BE2C (cell line): ENCODE data around the gene PODNL1.

Experiments
- DNase-seq: peaks from one replicate; pipeline ENCODE4 v3.0.0-alpha.2; 2020
- H3K27me3 ChIP-seq: fragments of 250-450 bp; sonication (Bioruptor Pico); 2 replicates; pipeline ENCODE4 v1.5.1; 2020; ENCODE audit warnings: mild to moderate bottlenecking
- H3K36me3 ChIP-seq: fragments of 250-450 bp; sonication (Bioruptor Pico); 2 replicates; pipeline ENCODE4 v1.5.1; 2020; ENCODE audit warnings: mild to moderate bottlenecking
- H3K4me1 ChIP-seq: fragments of 250-450 bp; sonication (Bioruptor Pico); 2 replicates; pipeline ENCODE4 v1.5.1; 2020
- H3K4me3 ChIP-seq: 2 replicates; pipeline ENCODE4 v1.5.1; 2011; ENCODE audit warnings: low read depth, low read length
- H3K9me3 ChIP-seq: fragments of 250-450 bp; sonication (Bioruptor Pico); 2 replicates; pipeline ENCODE4 v1.5.1; 2020
- CTCF ChIP-seq: IDR thresholded peaks from 2 replicates; pipeline ENCODE4 v1.5.1; 2012; ENCODE audit warnings: mild to moderate bottlenecking, low read depth, low read length

The PODNL1 gene

GRCh38 chr19:13942023-13942684, 3.9 kb upstream of the PODNL1 start:
- Histone ChIP-seq H3K36me3 (no peaks in the 10 kb centered on the region), H3K9me3 (no peaks in the 10 kb centered on the region), H3K4me3 (no peak overlapping the region), H3K27me3 (no peaks in the 10 kb centered on the region), H3K4me1 (peaks cover 3% of the 10 kb centered on the region; the same call in 1 of the 2 replicates)
- no peak for TF ChIP-seq CTCF
- no peak for DNase-seq

- H3K27me3 ChIP-seq: no peaks in the 10 kb centered on the region
- no peak overlapping the region for H3K4me3 ChIP-seq
- DNase-seq: no peak
- H3K36me3 ChIP-seq: no peaks in the 10 kb centered on the region
- no peaks in the 10 kb centered on the region for H3K9me3 ChIP-seq
- TF ChIP-seq CTCF: no peak
- H3K4me1 ChIP-seq: peaks cover 3% of the 10 kb centered on the region; the same call in 1 of the 2 replicates
These were observed 527 bp downstream of the PODNL1 start for GRCh38 chr19:13937479-13938300.

GRCh38 chr19:13935765-13936510, 2.3 kb downstream of the PODNL1 start:
- TF ChIP-seq CTCF: no peak
- DNase-seq: peak; percentile 45
- Histone ChIP-seq H3K9me3 (no peaks in the 10 kb centered on the region), H3K27me3 (no peaks in the 10 kb centered on the region), H3K36me3 (no peaks in the 10 kb centered on the region), H3K4me1 (peaks cover 3% of the 10 kb centered on the region; the same call in 1 of the 2 replicates), H3K4me3 (no peak overlapping the region)

- H3K4me1 ChIP-seq: peaks cover 3% of the 10 kb centered on the region; the same call in 1 of the 2 replicates
- TF ChIP-seq CTCF: no peak
- no peak for DNase-seq
These were observed 3.5 kb downstream of the PODNL1 start for GRCh38 chr19:13934785-13935109.

GRCh38 chr19:13932911-13933393, 5.3 kb downstream of the PODNL1 start:
- H3K9me3 ChIP-seq: no peaks in the 10 kb centered on the region
- H3K4me1 ChIP-seq: peaks cover 3% of the 10 kb centered on the region; the same call in 1 of the 2 replicates
- no peak for TF ChIP-seq CTCF
- no peak overlapping the region for H3K4me3 ChIP-seq
- no peaks in the 10 kb centered on the region for H3K36me3 ChIP-seq
- H3K27me3 ChIP-seq: no peaks in the 10 kb centered on the region
- DNase-seq: no peak

More at GRCh38 chr19:13934785-13935109, 3.5 kb downstream of the PODNL1 start:
- Histone ChIP-seq H3K36me3 (no peaks in the 10 kb centered on the region), H3K9me3 (no peaks in the 10 kb centered on the region), H3K4me3 (no peak overlapping the region), H3K27me3 (no peaks in the 10 kb centered on the region)
